Stimulated activated CD4-positive, alpha-beta T cell treated with anti-CD3 and anti-CD28 coated beads, Interleukin-2, amount 100 ng/mL, for 24 hours (primary cell): ENCODE measurements around the gene A4GALT.
A peak's percentile ranks its signal among the peaks of the same experiment; 100 is the strongest.
"Not testable (repeated sequence)": the region's sequence is repeated elsewhere in the genome, so short reads cannot be mapped to it uniquely, and the experiment has no call there.

ENCODE experiments used
- DNase-seq, 2 donors: peaks; one replicate each; pipeline ENCODE4 v3.0.0-alpha.2; 2020

A4GALT gene

DNA sequence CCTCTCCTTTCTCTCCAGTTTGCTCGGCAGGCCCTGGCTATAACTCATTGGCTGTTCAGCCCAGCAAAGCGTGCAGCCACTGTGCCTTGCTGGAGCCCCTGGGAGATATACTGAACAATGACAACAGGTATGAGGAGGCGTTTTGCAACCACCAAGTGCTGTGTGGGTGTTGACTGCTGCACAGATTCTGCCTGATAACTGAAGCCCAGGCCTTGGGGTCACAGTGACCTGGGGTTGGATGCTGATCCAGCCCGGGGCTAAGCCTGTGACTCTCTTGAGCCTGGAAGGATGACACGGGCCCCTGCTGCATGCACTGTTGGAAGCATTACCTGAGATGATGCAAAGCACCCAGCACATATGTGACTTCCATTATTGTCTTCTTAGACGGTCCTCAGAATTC, 13.7 kb upstream of the A4GALT start:
- DNase-seq = no peak

DNA sequence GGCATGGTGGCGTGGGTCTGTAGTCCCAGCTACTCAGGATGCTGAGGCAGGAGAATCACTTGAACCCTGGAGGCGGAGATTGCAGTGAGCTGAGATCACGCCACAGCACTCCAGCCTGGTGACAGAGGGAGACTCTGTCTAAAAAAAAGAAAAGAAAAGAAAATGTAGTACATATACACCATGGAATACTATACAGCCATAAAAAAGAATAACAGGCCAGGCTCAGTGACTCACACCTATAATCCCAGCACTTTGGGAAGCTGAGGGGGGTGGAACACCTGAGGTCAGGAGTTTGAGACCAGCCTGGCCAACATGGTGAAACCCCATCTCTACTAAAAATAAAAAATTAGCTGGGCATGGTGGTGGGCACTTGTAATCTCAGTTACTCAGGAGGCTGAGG, 12.7 kb upstream of the A4GALT start:
- not testable (repeated sequence) for DNase-seq

- DNase-seq = no peak
Measured at GRCh38 chr22:42732081-42732480, 11.4 kb upstream of the A4GALT start.

DNA sequence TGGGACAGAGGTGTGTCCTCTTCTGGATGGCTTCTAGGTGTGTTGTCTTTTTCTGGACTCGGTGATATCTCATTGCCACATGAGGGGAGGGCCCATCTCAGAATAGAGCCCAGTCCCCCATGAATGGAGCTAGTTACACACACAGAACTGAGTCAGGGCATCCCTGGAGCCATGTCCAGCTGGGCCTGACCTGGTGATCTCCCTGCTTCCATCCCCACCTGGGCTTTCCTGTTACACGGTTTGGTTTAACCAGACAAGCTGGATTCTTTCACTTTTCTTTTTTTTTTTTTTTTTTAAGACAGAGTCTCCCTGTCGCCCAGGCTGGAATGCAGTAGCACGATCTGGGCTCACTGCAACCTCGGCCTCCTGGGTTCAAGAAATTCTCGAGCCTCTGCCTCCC, 6.1 kb upstream of the A4GALT start:
- no peak for DNase-seq

GRCh38 chr22:42725606-42726355, 5.1 kb upstream of the A4GALT start:
- DNase-seq = no peak

GRCh38 chr22:42724062-42724461, 3.4 kb upstream of the A4GALT start:
- no peak for DNase-seq

GRCh38 chr22:42721045-42721434, 370 bp upstream of the A4GALT start:
- DNase-seq = peak in 1 of 2 donors; percentile 6

DNA sequence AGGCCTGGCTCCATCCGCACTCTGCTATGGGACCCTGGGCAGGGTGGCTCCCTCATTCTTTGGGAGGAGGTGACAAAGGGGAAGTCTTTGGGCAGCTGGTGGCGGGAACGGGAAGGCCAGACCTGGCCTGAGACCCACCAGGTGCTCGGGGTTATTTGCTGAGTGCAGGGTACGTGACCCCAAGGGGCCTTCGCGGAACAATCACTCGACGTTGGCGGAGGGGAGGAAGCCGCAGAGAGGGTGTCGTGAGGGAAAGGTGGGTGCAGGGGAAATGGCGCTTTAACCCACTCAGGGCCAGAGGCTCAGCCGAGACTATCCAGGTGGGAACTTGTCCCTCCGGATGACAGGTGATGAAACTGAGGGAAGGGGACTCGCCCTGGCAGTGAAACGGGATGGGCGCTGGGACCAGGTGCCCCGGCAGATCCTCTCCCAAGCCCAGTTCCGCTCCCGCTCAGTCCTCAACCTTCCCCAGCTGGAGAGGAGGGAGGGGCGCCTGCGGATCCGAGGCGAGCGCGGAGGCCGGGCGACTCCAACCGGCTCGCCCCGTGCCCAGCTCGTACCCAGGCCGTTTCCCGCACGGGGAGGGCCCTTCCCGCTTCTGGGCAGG, 911 bp downstream of the A4GALT start:
- no peak for DNase-seq

DNA sequence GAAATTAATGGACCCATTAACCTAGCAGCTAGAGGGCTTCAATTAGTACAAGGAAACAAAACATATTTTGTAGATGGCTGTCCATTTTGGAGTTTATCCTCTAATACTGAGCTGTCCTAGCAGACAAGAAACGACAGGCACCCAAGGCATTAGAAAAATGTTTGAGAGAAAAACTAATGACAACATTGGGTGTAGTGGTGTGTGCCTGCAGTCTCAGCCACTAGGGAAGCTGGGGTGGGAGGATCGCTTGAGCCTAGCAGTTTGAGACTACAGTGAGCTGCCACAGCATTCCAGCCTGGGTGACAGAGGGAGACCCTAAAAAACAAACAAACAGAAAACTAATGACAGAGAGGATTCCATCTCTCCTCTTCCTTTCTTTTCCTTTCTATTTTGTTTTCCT, 1.5 kb downstream of the A4GALT start:
- DNase-seq = no peak

DNA sequence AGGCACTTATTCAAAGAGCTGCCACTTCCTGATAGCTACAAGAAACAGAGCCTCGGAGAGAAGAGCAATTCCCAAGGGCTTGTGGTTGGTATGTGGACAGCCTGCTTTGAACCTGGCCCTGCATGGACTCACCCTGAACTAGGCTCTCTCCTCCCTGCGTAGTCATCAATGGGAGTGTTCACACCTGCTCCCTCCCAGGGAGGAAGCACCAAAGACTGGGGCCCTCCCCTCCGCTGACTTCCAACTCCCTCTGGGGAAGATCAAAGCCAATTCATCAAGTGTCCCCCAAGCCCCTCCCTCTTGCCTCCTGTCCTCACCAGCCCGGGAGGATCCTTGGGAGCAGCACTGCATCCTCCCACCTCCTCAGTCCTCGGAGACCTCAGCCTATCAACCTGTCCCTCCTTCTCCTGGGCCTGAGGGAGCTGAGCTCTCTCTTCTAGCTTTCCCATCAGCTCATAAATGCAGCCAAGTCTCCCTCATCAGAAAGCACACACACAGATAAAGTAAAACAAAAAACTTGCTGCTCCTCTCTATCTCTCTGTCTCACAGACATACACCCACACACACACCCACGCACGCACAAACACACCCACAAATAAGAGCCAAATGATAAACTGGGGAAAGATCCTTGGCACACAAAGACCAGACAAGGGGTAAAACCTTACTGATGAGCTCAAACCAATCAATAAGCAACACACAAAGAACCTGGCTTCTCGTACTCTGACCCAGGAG, 3.3 kb downstream of the A4GALT start:
- no peak for DNase-seq

GRCh38 chr22:42716649-42717127, 4.0 kb downstream of the A4GALT start:
- DNase-seq = no peak

- DNase-seq = no peak
Measured at GRCh38 chr22:42716221-42716620, 4.4 kb downstream of the A4GALT start.

DNA sequence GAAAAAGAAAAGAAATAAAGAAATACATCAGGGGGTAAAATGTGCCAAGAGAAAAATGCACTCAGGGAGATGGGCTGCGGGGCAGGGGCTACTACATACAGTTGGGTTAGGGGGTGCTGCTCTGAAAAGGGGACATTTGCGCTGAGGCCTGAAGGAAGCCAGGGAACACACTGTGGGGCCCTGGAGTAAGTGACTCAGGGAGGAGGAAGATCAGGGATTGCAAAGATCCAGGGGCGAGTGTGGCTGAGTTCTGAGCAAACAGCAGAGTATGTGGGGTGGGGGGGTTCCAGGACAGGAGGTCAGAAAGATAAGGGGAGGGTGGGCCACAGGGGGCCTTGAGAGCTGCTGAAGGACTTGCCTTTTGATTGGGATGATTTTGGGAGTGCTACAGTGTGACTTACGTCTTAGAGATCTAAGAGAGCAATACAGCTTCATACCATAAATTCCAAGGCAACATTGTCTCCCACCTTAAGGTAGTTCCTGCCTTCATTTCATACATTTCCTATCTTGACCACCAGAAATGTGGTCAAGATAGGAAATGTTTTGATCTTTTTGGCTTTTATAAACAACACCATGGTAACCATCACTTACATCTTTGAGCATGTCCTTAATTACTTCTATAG, 5.8 kb downstream of the A4GALT start:
- no peak for DNase-seq

- no peak for DNase-seq
Measured at GRCh38 chr22:42714308-42714707, 6.4 kb downstream of the A4GALT start.

- DNase-seq = no peak
Measured at GRCh38 chr22:42711895-42712837, 8.5 kb downstream of the A4GALT start.

- DNase-seq = no peak
Measured at GRCh38 chr22:42711281-42711731, 9.4 kb downstream of the A4GALT start.

GRCh38 chr22:42708417-42708816, 12.3 kb downstream of the A4GALT start:
- DNase-seq = no peak

GRCh38 chr22:42707496-42707895, 13.2 kb downstream of the A4GALT start:
- no peak for DNase-seq

- DNase-seq = no peak
Measured at GRCh38 chr22:42704896-42705295, 15.8 kb downstream of the A4GALT start.

GRCh38 chr22:42702675-42703074, 18.0 kb downstream of the A4GALT start:
- no peak for DNase-seq

DNA sequence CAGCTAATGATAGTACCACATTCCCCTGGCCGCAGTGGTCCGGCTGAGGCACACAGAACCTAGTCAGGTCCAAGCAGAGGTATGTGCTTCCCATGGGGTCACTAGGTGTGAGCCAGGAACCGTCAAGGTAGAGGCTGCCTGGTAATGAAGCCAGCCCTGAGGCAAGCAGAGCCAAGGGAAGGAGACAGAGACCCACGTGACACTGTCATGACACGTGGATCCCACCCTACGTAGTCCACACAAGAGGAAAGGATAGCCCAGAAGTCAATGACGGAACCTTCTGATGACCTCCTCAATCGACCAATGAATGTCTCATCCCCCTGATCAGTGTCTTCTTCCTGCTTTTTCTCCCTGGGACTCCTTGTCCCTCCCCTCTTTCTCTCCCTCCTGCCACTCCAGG, 19.0 kb downstream of the A4GALT start:
- no peak for DNase-seq

- no peak for DNase-seq
Measured at GRCh38 chr22:42700901-42701300, 19.8 kb downstream of the A4GALT start.
